ENCODE data around the gene ERMARD.

Gene ERMARD

GRCh38 chr6:169783971-169784820, 32.8 kb downstream of the ERMARD start:
- no peak for DNase-seq (ENCODE audit: low spot score)

GRCh38 chr6:169784821-169785340, 33.5 kb downstream of the ERMARD start:
- DNase-seq (ENCODE audit: low spot score) = no peak

GRCh38 chr6:169785566-169785965, 34.1 kb downstream of the ERMARD start:
- no peak for DNase-seq (ENCODE audit: low spot score)

- no peak for DNase-seq (ENCODE audit: low spot score)
Measured at GRCh38 chr6:169786349-169786748, 34.9 kb downstream of the ERMARD start.

GRCh38 chr6:169787797-169788196, 36.4 kb downstream of the ERMARD start:
- DNase-seq (ENCODE audit: low spot score) = no peak

- DNase-seq (ENCODE audit: low spot score) = no peak
Measured at GRCh38 chr6:169788809-169789145, 37.4 kb downstream of the ERMARD start.

- DNase-seq (ENCODE audit: low spot score) = no peak
Measured at GRCh38 chr6:169789146-169789943, 37.9 kb downstream of the ERMARD start.

- peak; percentile 87 for DNase-seq (ENCODE audit: low spot score)
Measured at GRCh38 chr6:169789944-169790927, 38.8 kb downstream of the ERMARD start.

GRCh38 chr6:169791721-169792131, 40.3 kb downstream of the ERMARD start:
- no peak for DNase-seq (ENCODE audit: low spot score)

GRCh38 chr6:169792306-169793015, 41.0 kb downstream of the ERMARD start:
- DNase-seq (ENCODE audit: low spot score) = no peak

GRCh38 chr6:169793408-169793807, 42.0 kb downstream of the ERMARD start:
- DNase-seq (ENCODE audit: low spot score) = no peak

GRCh38 chr6:169794317-169795055, 43.1 kb downstream of the ERMARD start:
- no peak for DNase-seq (ENCODE audit: low spot score)

- DNase-seq (ENCODE audit: low spot score) = no peak
Measured at GRCh38 chr6:169795196-169795595, 43.8 kb downstream of the ERMARD start.

- no peak for DNase-seq (ENCODE audit: low spot score)
Measured at GRCh38 chr6:169798764-169799473, 47.5 kb downstream of the ERMARD start.

GRCh38 chr6:169799474-169799926, 48.1 kb downstream of the ERMARD start:
- peak; percentile 47 for DNase-seq (ENCODE audit: low spot score)

GRCh38 chr6:169800116-169800667, 48.8 kb downstream of the ERMARD start:
- no peak for DNase-seq (ENCODE audit: low spot score)

- DNase-seq (ENCODE audit: low spot score) = peak; percentile 75
Measured at GRCh38 chr6:169800668-169801395, 49.4 kb downstream of the ERMARD start.

GRCh38 chr6:169801396-169802160, 50.2 kb downstream of the ERMARD start:
- no peak for DNase-seq (ENCODE audit: low spot score)
